LoVo (cell line): ENCODE measurements around the gene DOCK10.

Experiments used
- DNase-seq: peaks from one replicate; pipeline ENCODE4 v3.0.0-alpha.2; 2016; ENCODE audit warnings: low spot score

Gene DOCK10

DNA sequence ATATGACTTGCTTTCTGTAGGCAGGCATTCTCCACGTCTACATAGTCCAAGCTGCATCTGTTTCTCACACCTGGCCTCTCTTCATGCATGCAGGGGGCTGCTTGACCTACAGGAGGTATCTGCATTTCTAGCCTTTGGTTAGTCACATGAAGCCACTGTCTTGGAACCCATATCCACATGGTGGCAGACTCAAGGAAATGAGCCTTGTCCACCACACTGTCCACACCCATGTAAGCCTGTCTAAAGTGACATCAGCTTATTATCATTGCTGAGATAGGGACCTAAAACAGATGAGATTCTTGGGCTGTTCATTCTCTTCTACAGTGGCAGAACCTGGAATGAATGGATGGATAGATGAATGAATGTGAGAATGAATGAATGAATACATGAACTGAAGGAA lies 160.4 kb downstream of the DOCK10 start:
- no peak for DNase-seq

DNA sequence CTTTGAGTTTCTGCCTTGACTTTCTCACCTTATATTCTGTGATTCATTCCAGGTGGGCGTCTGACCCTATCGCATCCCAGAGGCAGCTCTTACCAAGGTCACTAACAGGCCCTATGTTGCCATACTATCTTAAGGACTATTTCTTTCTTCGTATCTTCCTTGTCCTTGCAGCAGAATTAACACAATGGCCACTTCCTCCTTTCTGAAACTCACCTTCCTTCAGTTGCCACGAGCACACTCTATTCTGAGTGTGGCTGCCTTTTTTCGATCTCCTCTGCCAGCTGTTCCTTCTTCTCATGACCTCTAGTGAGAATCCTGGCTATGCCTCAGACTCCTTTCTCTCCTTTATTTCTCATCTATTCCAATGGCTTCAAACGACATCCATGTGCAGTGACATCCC lies 165.7 kb downstream of the DOCK10 start:
- no peak for DNase-seq

DNA sequence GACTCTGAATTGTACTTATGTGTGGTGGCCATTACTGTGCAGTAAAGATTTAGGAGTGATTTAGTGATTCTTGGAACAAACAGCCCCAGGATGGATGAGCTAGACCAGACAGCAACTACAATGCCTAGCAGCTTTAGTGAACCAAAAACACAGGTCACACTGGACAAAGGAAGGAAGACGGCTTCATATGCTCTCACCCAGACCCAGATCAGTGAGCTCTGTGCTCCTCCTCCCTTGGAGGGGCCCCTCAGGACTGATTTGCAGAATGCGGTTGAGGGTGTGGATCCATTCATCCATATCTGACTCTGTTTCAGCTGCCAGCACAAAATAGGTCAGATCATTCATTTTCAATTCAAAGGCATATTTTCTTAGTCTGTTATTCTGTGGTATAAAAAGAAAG lies 166.4 kb downstream of the DOCK10 start:
- no peak for DNase-seq

DNA sequence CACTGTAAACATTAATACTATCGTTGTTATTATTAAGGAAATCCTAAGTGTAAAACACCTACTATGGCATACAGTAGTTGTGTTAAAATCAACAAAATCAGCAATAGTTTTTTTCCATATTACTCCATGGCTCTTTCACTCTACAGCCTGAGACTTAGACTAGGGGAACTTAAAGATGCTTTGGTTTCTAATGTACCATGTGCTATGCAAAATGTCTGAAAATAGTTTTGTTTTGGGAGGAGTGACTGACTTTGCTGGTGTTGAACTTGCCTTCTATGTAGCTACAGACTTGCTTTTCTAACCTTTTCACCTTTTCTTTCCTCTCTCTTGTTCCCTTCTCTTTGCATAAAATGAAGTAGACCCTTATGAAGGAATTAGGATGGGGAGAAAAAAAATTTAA lies 167.1 kb downstream of the DOCK10 start:
- no peak for DNase-seq

DNA sequence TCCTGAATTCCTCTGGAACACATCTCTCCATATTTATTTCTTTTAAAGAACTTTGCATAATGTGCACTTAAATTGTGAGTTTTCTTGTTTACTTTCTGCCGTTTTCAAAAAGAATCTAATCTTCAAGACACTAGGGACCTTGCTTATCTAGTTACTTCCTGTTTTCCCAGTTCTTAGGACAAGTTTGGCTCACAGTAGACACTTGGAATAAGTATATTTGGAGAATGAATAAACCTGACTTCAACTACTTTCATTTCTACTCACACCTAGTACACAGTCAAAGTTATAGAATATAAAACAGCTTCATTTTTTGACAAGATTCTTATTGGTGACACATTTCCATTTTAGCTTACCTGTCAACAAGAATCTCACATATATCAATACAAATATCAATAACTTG lies 170.5 kb downstream of the DOCK10 start:
- DNase-seq, result no peak

DNA sequence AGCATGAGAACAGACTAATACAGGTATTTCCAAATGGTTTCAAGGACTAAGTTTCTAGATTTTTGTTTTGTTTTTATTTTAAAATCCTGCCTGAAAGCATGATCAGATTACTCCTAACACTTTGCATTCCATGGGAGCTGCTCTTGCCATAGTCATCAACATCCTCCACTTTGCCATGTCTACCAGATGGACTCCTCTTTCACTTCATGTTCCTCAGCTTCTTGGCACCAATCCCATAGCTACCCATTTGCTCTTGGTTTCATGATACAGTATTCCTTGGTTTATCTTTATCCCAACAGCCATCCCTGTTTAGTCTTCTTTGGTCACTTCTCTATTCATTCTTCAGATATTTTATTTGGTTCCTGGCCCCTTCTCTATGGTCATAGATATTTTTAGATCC lies 171.9 kb downstream of the DOCK10 start:
- no peak for DNase-seq

DNA sequence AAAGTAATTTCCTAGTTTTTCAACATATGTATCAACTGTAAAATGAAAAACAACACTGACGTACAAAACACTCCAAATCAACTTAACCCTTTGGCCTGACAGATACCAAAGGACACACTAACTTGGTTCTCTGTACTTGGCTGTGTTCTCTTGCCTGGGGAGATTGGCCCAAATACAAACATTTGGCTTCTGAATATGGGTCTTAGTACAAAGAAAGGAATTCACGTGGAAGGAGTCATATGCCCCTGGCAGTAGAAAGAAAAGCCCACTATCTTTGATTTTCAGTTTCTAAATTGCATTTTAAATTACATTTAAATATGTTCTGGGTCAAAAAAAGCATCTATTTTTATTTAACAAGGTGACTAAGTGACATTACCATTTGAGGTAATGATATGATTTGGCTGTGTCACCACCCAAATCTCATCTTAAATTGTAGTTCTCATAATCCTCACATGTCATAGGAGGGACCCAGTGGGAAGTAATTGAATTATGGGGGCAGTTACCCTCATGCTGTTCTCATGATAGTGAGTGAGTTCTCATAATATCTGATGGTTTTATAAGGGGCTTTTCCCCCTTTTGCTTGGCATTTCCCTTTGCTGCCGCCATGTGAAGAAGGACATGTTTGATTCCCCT lies 172.6 kb downstream of the DOCK10 start:
- DNase-seq, result no peak

DNA sequence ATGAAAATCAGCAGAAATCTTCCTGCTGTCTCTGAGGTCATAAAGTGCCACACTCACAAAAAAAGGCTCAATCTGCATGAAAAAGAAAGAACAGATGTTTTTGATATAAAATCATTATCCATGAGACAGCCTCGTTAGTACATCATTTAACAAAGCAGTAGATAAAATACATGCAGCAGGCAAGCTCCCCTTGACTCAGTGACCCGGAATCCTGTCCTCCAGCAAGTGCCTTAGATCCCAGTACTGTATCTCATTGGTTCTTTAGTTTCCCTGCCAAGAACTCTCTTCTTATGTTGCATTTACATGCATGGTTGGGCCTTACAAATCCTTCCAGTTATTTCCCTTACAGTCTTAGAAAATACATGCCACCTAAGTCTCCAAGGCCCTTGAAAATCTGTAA lies 177.3 kb downstream of the DOCK10 start:
- no peak for DNase-seq

DNA sequence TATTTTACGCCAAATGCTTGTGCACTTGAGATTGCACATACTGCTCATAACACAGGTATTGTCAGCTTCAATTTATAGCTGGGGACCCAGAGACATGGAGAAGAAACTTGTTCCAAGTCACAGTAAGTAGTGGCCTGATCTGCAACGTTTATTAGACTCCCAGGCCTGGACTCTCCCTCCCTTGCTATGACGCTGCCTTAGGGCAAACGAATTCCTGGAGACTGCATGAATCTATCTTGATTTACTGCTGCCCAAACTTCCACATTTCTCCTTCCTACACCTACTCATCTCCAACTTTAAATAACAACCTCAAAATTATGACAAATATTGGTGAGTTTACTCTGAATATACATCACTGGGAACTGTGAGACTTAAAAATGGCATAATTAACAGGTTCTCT lies 181.0 kb downstream of the DOCK10 start:
- DNase-seq, result no peak

DNA sequence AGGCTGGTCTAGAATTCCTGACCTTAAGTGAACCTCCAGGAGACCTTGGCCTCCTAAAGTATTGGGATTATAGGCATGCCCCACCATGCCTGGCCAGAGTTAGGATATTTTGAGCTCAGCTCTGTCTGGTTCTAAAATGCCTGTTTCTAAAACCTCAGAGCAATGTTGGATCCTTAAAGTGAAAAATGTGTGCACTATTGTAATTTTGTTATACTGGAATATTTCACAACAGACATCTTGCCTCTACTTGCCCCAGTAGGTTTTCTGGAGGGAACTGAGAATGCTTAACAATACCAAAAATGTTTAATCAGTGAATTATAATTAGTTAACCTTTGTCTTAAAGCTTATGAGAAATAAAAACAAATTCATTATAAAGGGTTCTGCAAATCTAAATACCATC lies 181.5 kb downstream of the DOCK10 start:
- no peak for DNase-seq

DNA sequence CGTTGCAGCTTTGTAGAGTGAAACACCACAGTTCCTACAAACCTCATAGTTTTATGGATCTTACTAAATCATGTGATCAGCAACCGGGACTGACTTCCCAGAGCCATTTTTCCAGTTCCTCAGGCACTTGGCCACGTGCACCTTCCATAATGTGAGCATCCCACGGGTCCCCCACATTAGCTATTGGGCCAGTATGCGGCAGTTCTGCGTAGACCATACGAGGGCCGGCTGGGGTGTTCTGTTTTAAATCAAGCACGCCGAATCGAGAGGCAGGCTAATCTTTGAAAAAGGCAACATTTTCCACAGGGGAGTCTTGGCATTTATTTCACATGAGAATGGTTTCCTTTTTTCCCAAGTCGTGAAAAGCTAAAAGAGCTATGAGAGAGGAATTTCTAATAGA lies 190.5 kb downstream of the DOCK10 start:
- DNase-seq, result no peak

DNA sequence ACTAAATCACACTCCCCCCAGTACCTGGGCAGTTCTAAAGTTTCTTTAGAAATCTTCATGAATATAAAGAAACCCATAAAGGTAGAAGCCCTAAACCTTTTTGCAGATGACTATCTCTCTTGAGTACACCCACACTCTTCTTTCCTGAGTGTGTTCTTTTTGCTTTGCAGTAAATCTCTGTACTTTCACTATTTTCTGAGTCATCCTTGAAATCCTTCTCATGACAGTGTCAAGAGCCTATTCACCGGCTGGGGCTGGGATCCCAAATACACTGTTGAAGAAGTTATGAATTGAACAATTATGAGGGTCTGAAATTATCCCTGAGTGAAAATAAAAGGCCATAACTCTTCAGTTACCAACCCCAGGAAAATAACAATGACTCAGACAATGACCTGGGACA lies 192.2 kb downstream of the DOCK10 start:
- DNase-seq, result no peak

DNA sequence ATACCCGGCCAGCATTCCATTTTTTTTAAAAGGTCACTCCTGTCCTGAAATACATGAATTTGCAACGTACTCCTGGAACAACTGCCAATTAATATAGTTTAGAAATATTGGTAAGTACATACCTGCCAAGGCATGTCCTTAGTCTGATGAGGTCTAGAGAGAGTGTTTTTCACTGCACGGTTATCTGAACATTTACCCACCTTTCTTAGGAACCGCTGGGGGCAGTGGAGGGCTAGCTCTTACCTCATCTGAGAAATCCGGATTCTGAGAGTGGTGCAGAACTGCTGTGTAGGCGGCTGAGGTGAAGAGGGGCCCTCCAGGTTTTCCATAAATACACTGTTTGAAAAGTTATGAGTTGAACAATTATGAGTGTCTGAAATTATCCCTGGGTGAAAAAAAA lies 193.0 kb downstream of the DOCK10 start:
- DNase-seq, result no peak

DNA sequence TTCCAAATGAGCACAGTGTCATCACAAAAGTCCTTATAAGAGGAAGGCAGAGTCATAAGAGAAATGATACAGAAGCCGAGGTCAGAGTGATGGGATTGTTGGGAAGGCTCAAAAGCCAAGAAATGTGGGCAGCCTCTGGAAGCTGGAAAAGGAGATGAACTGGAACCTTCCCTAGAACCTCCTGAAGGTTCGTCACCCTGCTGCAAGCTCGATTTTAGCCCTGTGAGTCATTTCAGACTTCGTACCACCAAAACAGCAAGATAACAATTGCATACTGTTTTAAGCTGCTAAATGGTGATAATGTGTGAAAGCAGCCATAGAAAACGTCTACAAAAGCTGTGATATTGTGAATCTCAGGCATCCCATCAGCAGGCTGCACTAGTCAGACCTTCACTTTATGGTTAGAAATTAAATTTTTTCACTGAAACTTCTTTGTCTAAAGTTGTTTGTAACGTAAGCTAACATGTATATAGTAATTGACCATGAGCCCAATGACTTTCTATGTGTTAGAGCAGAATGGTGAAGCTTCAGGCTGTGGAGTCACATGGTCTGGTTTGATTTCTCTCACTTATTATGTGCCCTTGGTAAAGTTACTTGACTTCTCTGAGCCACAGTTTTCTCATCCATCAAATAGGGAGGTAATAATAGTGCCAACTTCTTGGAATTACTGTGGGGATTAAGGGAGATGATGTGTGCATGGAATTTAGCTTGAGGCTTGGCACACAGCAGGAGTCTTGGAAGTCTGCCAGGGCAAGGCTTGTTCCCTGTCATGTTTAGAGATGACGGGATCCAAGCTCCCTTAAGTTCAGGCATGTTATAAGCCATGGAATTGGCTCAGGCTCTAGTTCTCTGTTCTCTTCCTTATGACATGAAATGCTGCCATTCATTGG lies 194.1 kb downstream of the DOCK10 start:
- DNase-seq, result peak; percentile 77

DNA sequence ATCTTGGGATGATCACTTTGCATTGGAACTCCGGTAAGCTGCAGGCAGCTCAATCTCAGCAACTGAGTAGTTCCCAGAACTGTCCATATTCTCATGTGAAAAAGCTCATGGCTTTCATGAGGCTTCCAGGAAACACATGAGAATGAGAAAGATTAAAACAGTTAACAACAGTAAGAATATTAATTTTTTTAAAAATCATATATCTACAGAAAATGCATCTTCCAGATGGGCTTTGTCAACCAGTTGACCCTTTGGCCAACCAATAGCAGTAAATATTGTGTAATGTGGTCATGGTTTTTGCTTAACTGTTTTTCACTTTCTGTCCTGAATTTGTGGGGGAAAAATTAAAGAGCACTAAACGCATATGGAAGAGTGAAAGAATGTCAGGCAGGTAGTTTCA lies 194.9 kb downstream of the DOCK10 start:
- DNase-seq, result no peak

DNA sequence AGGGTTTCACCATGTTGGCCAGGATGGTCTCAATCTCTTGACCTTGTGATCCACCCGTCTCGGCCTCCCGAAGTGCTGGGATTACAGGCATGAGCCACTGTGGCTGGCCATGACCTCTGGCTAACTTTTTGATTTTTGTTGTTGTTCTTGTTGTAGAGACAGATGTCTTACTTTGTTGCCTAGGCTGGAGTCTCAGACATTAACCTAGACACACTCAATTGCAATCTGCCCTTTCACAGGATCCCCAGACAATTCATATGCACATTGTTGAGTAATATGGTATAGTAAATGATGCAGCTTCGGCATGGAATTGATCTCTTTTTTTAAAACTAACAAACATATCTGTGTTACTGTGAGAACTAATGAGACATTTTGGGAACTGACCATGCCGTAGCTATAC lies 195.6 kb downstream of the DOCK10 start:
- DNase-seq, result no peak

DNA sequence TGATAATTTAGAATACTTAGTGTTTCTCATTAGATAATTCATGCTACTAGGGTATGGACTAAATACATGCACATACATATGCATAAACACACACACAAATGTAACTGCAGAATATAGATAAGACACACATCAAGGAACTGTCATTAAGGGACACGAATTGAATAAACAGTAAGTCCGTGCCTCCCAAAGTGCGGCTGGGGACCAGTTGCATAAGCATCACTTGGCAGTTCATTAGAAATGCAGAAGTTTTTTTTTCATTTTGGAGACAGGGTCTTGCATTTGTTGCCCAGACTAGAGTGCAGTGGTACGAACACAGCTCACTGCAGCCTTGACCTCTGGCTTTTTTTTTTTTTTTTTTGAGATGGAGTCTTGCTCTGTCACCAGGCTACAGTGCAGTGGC lies 196.1 kb downstream of the DOCK10 start:
- DNase-seq, result no peak

DNA sequence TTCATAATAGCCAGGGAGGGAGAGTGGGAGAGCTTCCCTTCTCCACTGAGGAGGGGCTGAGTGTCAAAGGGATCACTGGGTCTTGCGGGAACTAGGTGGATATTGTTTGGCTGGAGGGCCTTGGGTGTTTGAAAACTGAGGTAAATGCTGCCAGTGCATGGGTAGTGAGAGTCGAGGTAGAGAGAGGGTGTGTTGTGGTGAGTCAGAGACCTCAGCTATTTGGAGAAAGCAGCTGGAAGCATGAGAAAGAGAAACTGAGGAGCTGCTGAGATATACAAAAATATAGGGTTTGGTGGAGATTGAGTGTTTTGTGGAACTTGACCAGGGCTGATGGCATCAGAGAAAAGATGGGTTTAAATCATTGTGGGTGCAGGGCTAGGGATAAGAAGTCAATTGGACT lies 199.1 kb downstream of the DOCK10 start:
- no peak for DNase-seq

DNA sequence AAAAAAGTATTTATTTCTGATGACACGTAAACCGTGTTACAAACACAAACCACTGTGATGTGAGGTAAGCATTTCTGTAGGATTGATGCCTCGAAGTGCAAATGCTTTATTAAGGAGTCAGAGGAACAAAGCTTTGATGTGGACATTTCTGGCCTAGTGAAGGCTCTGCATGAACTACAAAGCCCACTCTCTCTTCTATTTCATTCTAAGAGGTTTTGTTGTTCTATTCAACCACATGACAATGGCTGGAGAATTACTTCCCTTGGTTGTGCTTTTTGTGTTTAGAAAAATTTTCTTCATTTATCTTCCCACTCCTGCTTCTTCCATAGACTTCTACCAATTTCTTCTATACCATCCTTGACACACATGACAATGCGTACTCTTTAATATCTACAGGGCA lies 200.4 kb downstream of the DOCK10 start:
- DNase-seq, result no peak

DNA sequence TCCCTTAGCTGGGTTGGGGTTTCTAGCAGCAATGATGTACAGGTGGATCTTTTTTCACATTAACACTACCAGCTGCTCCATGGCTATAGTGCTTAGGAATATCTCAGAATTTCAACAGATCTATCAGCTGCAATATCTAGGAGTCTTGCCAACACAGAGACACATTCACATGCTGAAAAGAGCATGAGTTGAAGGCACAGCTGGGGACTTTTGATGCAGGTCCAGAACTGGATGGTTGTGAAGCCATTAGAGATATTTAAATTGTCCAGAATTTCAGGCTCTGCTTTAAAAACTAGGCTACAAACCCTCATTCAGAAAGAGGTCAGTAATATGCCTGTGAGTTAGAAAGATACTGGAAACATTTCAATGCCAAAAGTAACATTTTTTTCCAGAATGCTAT lies 203.9 kb downstream of the DOCK10 start:
- no peak for DNase-seq

DNA sequence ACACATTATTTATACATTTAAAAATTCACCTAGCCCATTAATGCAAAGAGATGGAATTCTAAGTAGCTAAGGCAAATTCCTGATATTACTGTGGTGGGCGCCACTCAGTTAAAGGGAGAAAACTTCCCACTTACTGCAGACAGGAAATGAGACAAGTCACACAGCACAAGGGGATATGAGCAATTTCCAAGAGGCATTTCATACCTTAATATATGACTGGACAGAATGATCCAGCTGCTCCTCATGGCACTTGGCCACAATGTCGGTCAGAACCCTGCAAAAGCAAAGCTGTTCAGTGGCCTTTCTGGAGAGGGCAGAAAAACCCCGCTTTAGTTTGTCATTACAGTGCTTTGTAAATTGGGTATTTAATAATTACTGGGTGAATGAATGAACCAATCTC lies 204.7 kb downstream of the DOCK10 start:
- no peak for DNase-seq

DNA sequence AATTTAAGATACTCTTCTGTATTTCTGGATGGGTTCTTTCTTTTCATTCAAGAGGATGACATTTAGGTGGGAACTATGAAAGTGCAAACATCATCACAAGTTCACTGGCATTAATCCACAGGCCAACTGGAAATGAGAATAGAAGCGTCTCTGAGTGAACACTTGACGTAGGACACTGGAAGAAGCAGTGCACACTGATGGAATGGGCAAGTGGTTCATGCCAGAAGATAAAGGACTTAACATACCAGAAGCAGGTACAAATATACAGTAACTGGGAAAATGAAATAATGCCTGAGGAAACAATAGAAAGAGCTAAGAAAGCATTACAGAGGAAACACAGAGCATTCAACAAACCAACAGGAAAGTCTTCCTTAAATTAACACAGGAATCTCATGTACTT lies 205.2 kb downstream of the DOCK10 start:
- DNase-seq, result no peak

DNA sequence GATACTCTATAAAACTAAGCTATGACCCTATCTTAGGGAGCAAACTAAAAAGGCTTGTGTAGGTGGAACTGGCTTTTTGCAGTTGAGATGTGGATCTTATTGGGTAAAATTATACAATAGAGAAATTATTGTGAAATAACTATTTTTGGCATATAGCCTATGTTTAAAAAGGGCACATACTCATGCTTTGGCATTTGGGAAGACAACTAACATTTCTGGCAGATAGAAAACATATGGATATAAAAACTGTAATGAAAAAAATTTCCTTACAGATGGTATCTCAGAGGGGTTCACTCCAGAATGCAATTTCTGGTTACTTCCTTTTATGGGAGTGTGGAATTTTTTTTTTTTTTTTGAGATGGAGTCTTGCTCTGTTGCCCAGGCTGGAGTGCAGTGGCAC lies 206.0 kb downstream of the DOCK10 start:
- no peak for DNase-seq

DNA sequence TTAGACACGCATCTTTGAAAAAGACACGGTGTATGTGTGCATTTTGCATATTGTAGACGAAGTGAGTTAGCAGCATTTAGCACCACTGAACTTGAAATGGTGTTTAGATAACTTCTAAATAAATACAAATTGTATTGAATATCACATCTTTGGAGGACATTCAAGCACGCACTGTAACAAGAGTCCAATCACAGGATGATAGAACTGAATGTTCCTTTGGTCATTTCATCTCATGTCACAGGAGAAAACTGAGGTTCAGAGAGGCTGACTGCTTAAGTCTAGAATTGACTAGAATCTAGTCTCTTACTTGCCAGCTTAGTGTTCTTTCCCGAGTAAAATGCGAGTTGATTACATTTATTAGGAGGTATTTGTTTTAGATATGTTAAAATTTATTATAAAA lies 206.9 kb downstream of the DOCK10 start:
- no peak for DNase-seq
